Cardiac muscle cell (in vitro differentiated cells and primary cell): ENCODE data around the gene CSNK2A3. TPM values are rescaled to one million over a fixed set of nuclear protein-coding genes. Genes with fewer than 3 reads are reported as not detected.

ENCODE experiments used
- DNase-seq, 2 donors: peaks; one replicate each; pipeline versions ENCODE4 v3.0.0 to v3.0.0-alpha.2; 2010 to 2017; ENCODE audit warnings: low read depth in 1 of 2, low spot score in 1 of 2
- H3K27ac ChIP-seq: fragments of 200-600 bp; sonication (generic); 2 replicates; pipeline ENCODE4 v1.5.1; 2016
- H3K27me3 ChIP-seq: fragments of 200-600 bp; sonication (generic); 2 replicates; pipeline ENCODE4 v1.6.0; 2016; ENCODE audit warnings: control low read depth
- H3K36me3 ChIP-seq: fragments of 200-600 bp; sonication (generic); 2 replicates; pipeline ENCODE4 v1.5.1; 2016; ENCODE audit warnings: control low read depth
- H3K4me1 ChIP-seq: fragments of 200-600 bp; sonication (generic); 2 replicates; pipeline ENCODE4 v1.8.1; 2017; ENCODE audit warnings: low read depth, mild to moderate bottlenecking, mixed run types
- H3K4me3 ChIP-seq: fragments of 200-600 bp; sonication (generic); 2 replicates; pipeline ENCODE4 v1.5.1; 2016; ENCODE audit warnings: mild to moderate bottlenecking
- H3K9me3 ChIP-seq: fragments of 200-600 bp; sonication (generic); 2 replicates; pipeline ENCODE4 v1.5.1; 2017; ENCODE audit warnings: low read depth, mild to moderate bottlenecking, control low read depth
- CTCF ChIP-seq: IDR thresholded peaks from 2 replicates; pipeline ENCODE4 v1.5.1; 2012; ENCODE audit warnings: low read depth, mild to moderate bottlenecking, low read length
- polyA plus RNA-seq: library from polyadenylated mRNA; unstranded; fragments of >200 nt; fragmentation: Nextera tagmentation; extraction: Ambion mirVana; gene quantifications from 2 replicates; pipeline ENCODE4 v1.2.1, GENCODE V29; 2016
- total RNA-seq: library from RNA; depleted of rRNA; stranded (reverse); fragments of >200 nt; gene quantifications from 2 replicates; pipeline ENCODE4 v1.2.3, GENCODE V29; 2016

CSNK2A3 gene
- total and polyA plus RNA-seq, 2 experiments from 2014 or later = 0.98 to 1.1 TPM

- H3K4me3 ChIP-seq = no peak overlapping the region
- no peak for DNase-seq
- H3K36me3 ChIP-seq = no peaks in the 10 kb centered on the region
- TF ChIP-seq CTCF = no peak
- H3K27me3 ChIP-seq = peaks cover 13% of the 10 kb centered on the region
- no peaks in the 10 kb centered on the region for H3K4me1 ChIP-seq
- no peak overlapping the region for H3K27ac ChIP-seq
- no peaks in the 10 kb centered on the region for H3K9me3 ChIP-seq
Observed at GRCh38 chr11:11322101-11322500, 30.9 kb downstream of the CSNK2A3 start.

- Histone ChIP-seq H3K4me1 (no peaks in the 10 kb centered on the region), H3K36me3 (no peaks in the 10 kb centered on the region), H3K4me3 (no peak overlapping the region), H3K27ac (no peak overlapping the region), H3K9me3 (no peaks in the 10 kb centered on the region), H3K27me3 (peaks cover 21% of the 10 kb centered on the region)
- TF ChIP-seq CTCF = no peak
- DNase-seq = peak in 1 of 2 donors; percentile 31
Observed at GRCh38 chr11:11320825-11321224, 32.2 kb downstream of the CSNK2A3 start.

DNA sequence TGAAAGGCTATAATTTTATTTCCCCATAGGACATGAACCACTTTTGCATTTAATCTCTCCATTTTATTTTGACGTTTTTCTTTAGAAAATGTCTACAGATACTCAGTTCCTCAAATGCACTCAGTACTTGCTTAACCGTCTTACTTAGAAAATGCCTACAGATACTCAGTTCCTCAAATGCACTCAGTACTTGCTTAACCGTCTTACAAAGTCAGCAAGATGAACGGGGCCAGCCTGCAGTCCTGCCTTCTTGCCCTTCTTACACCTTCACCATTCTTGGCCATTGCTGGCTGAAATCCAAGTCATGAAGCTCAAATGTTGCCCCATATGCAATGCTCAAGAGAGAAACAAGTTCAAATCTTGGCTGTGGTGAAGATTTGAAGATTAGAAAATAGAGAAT is 34.1 kb downstream of the CSNK2A3 start:
- DNase-seq = no peak
- H3K36me3 ChIP-seq = no peaks in the 10 kb centered on the region
- TF ChIP-seq CTCF = no peak
- peaks cover 30% of the 10 kb centered on the region for H3K27me3 ChIP-seq
- no peak overlapping the region for H3K4me3 ChIP-seq
- H3K4me1 ChIP-seq = peaks cover under 1% of the 10 kb centered on the region
- H3K27ac ChIP-seq = no peak overlapping the region
- H3K9me3 ChIP-seq = no peaks in the 10 kb centered on the region

DNA sequence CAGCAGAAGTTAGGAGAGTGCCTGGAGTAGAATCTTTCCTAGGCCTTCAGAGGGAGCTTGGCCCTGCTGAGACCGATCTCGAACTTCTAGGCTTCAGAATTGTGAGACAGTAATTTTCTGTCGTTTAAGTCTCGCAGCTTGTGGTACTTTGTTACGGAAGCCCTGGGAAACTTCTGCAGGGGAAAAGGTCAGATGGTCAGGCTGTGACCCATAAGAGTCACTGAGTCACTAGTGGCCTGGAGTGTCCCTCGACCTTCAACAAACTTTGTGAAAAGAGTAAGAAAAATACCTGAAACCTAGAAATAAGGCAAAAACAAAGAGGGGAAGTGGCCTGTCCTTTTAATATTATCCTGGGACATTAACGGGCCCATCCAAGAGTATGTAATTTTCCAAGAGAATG is 34.6 kb downstream of the CSNK2A3 start:
- no peak overlapping the region for H3K4me3 ChIP-seq
- peaks cover 30% of the 10 kb centered on the region for H3K27me3 ChIP-seq
- peaks cover 3% of the 10 kb centered on the region for H3K4me1 ChIP-seq
- no peak overlapping the region for H3K27ac ChIP-seq
- DNase-seq = no peak
- no peak for TF ChIP-seq CTCF
- no peaks in the 10 kb centered on the region for H3K36me3 ChIP-seq
- no peaks in the 10 kb centered on the region for H3K9me3 ChIP-seq

DNA sequence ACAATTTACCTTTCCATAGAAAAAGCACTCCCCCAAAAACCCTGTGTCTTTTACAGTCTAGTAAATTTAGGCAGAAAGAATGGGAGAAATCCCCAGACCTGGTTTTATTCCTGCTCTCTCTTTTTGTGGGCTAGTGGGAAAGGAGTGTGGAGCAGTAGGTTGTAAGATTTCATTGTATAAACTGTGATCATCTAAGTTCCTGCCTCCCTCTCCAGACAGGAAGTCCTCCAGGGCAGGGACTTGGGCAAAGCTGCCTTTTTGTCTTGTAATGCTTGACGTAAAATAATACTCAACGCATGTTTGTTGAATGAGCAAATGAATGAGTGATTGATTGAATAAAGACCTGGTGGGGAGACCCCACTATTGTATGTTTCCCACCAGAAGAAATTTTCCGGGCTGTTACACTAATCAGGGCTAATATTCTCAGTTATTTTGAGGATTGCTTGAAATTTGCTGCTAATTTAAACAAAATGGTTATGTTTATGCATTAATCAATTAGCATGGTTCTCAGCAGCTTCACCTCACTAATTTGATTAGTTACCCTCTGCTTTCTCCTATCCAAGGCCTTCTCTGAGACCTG is 36.3 kb downstream of the CSNK2A3 start:
- peaks cover 3% of the 10 kb centered on the region for H3K4me1 ChIP-seq
- DNase-seq = no peak
- H3K9me3 ChIP-seq = no peaks in the 10 kb centered on the region
- H3K27me3 ChIP-seq = peaks cover 40% of the 10 kb centered on the region
- no peak overlapping the region for H3K27ac ChIP-seq
- no peak for TF ChIP-seq CTCF
- no peak overlapping the region for H3K4me3 ChIP-seq
- no peaks in the 10 kb centered on the region for H3K36me3 ChIP-seq
